Activated CD8-positive, alpha-beta T cell treated with anti-CD3 and anti-CD28 coated beads for 36 hours (primary cell): ENCODE results near the gene PDIA5. TPM values are rescaled to one million over a fixed set of nuclear protein-coding genes. Genes with fewer than 3 reads are reported as not detected.

Experiments
- ATAC-seq: fragments of 200-7000 bp; cut with Tn5 transposase; one replicate; pipeline ENCODE4 v1.10.0; 2021; ENCODE audit warnings: mild to moderate bottlenecking, moderate library complexity
- CTCF ChIA-PET: fragments of 350-600 bp; sonication (Branson Sonifier 250); formaldehyde crosslinking; loops from one replicate; lab custom pipeline; 2021; ENCODE audit warnings: antibody characterized with exemption; lab: Charles Lee
- POLR2A ChIA-PET: fragments of 350-600 bp; sonication (Branson Sonifier 250); formaldehyde crosslinking; loops from one replicate; lab custom pipeline; 2021; ENCODE audit warnings: antibody characterized with exemption; lab: Charles Lee
- DNase-seq: peaks from one replicate; pipeline ENCODE4 v3.0.0-alpha.2; 2020
- H3K27ac Mint-ChIP-seq: one replicate; pipeline ENCODE4 v1.8.0; 2021; ENCODE audit warnings: mild to moderate bottlenecking, mixed read lengths
- H3K27me3 Mint-ChIP-seq: one replicate; pipeline ENCODE4 v1.8.0; 2021; ENCODE audit warnings: mixed read lengths
- H3K36me3 Mint-ChIP-seq: one replicate; pipeline ENCODE4 v1.8.0; 2021; ENCODE audit warnings: low read depth, mixed read lengths
- H3K4me1 Mint-ChIP-seq: one replicate; pipeline ENCODE4 v1.8.0; 2021; ENCODE audit warnings: low read depth, mixed read lengths
- H3K4me3 Mint-ChIP-seq: one replicate; pipeline ENCODE4 v1.8.0; 2021; ENCODE audit warnings: mild to moderate bottlenecking, moderate library complexity, mixed read lengths
- H3K9me3 Mint-ChIP-seq: one replicate; pipeline ENCODE4 v1.8.0; 2021; ENCODE audit warnings: mixed read lengths
- CTCF ChIP-seq: fragments of 200-600 bp; IDR thresholded peaks from one replicate; pipeline ENCODE4 v1.8.0; 2022; ENCODE audit warnings: antibody characterized with exemption, mild to moderate bottlenecking
- intact Hi-C: fragments of 100-400 bp; cut with micrococcal nuclease; formaldehyde crosslinking; loops from one replicate; pipeline ENCODE4 v1.10.0; 2022
- total RNA-seq, 2 experiments: library from RNA; stranded (reverse); gene quantifications; one replicate each; pipeline ENCODE4 v1.2.3, GENCODE V29; 2021

The PDIA5 gene
- total RNA-seq, 2 experiments from 2014 or later: 17.9 to 19.0 TPM

DNA sequence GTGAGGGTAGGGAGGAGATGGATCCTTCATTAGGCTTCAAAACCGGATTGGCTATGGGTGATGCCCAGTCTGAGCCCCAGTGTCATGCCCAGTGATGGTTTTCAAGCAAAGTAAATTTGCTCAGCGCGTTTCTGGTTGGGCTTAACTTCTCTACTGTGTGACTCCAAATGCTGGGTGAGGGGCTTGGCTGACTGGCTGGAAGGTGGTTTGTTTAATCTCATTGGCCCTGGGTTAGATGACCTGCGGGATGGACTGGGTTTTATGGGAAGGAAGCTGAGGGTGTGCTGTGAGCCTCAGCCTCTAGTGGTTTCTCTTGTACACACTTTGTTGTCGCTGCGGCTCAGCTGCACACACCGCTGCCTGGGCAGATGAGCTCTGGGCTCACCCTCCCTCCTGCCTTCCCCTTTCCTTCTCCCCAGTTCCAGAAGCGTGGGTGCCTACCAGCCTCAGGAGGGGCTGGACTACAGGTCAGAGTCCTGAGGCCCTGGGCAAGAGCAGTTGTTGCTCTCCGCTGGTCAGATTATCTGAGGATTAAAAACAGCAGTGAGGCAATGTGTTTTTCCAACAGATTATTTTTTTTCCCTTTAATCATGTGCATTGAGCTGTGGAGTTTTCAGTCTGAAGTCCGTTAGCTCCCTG lies 18.6 kb downstream of the PDIA5 start:
- no peak for DNase-seq

DNA sequence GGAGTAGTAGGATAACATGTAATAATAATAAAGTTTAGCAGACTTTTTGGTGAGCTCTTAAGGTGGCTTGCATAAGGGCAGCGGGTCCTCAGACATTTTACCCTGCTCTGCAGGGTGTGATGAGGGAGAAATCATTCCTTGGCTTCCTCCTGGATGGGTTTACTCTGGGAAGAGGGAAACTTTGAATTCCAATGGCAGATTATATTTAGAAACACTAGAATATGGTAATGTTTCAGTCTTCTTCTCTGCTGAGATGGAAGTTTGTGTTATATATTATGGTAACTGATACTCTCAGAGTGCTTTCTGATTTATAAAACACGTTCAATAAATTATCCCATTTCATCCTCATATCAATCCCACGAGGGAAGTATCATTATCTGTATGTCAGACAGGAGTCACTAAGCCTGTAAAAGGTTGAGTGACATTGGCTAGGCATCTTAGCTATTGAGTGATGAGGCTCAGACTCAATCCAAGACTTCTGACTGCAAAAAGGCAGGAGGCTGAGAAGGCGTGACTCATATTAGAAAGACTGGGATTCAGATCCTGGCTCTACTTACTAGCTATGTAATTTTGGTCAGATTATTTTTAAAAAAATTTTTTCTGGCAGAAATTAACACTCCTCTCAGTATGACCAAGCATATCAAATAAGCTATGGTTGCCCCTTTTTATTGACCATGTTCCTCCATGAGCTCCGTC lies 19.3 kb downstream of the PDIA5 start:
- no peak for ATAC-seq
- Mint-ChIP-seq H3K4me3 (no peak overlapping the region), H3K9me3 (no peaks in the 10 kb centered on the region), H3K4me1 (peaks cover 51% of the 10 kb centered on the region), H3K27ac (no peak overlapping the region), H3K27me3 (no peaks in the 10 kb centered on the region), H3K36me3 (peaks cover 4% of the 10 kb centered on the region)
- DNase-seq: no peak
- ChIA-PET CTCF (interaction anchor here (0.9 kb wide), 1 partner anchor 556 kb away, joined by 3 read pairs; no protein-coding TSS in a partner anchor), POLR2A (no interaction called here)
- no peak for TF ChIP-seq CTCF
- intact Hi-C loops: no loop called here

More for the DNA sequence above, 18.6 kb downstream of the PDIA5 start:
- CTCF ChIA-PET: interaction anchor here (0.9 kb wide), 1 partner anchor 557 kb away, joined by 3 read pairs; no protein-coding TSS in a partner anchor
- no peak overlapping the region for H3K27ac Mint-ChIP-seq
- no peaks in the 10 kb centered on the region for H3K9me3 Mint-ChIP-seq
- H3K4me3 Mint-ChIP-seq: no peak overlapping the region
- no peak for TF ChIP-seq CTCF
- ATAC-seq: no peak
- H3K4me1 Mint-ChIP-seq: peaks cover 45% of the 10 kb centered on the region
- H3K36me3 Mint-ChIP-seq: peaks cover 4% of the 10 kb centered on the region
- no peaks in the 10 kb centered on the region for H3K27me3 Mint-ChIP-seq
- intact Hi-C loops: no loop called here
- POLR2A ChIA-PET: no interaction called here

GRCh38 chr3:123088387-123088786 lies 21.6 kb downstream of the PDIA5 start:
- POLR2A ChIA-PET: no interaction called here
- no peak overlapping the region for H3K4me3 Mint-ChIP-seq
- H3K27ac Mint-ChIP-seq: no peak overlapping the region

DNA sequence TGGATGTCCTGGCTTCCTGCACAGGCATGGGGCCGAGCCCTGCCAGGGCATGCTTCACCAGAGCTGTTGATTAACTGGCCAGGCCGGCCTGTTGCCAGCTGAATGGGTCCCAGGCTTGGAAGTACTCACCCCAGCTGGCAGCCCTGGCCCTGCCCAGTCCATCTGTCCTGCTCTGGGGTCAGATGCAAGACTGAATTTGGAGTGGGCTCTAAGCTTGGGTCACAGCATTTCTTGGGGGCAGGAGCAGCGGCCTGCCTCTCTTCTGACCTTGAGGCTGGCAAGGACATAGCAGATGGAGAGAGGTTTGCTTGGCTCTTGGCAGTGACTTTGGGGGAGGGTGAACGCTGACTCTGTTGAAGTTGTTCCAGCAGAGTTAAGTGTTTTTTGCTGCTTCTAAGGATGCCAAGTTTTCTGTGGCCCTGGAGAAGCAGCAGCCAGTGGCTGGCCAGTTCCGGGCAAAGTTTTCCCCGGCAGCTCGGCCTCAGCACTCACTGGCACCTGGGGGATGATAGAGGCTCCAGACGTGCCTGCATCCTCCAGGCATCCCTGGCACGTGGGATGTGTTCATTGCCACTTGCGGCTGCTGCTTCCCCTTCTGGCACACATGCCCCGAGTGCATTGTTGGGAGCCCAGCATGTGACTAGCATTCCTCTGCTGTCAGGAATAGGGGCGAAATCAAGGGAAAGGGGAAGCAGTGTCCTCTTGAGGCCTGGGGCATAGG lies 22.9 kb downstream of the PDIA5 start:
- intact Hi-C loops: no loop called here
- ATAC-seq (no peak), DNase-seq (no peak)
- Mint-ChIP-seq H3K27ac (no peak overlapping the region), H3K27me3 (no peaks in the 10 kb centered on the region), H3K36me3 (peaks cover 30% of the 10 kb centered on the region), H3K4me3 (no peak overlapping the region), H3K9me3 (no peaks in the 10 kb centered on the region), H3K4me1 (peaks cover 30% of the 10 kb centered on the region)
- ChIA-PET POLR2A (no interaction called here), CTCF (interaction anchor here (0.9 kb wide), 1 partner anchor 358 kb away, joined by 3 read pairs; no protein-coding TSS in a partner anchor)
- TF ChIP-seq CTCF: no peak

More at GRCh38 chr3:123088387-123088786, 21.6 kb downstream of the PDIA5 start:
- H3K4me1 Mint-ChIP-seq: peaks cover 43% of the 10 kb centered on the region
- no peaks in the 10 kb centered on the region for H3K27me3 Mint-ChIP-seq
- CTCF ChIA-PET: no interaction called here
- H3K9me3 Mint-ChIP-seq: no peaks in the 10 kb centered on the region
- no peak for DNase-seq
- ATAC-seq: no peak
- no peak for TF ChIP-seq CTCF
- peaks cover 23% of the 10 kb centered on the region for H3K36me3 Mint-ChIP-seq
- intact Hi-C loops: no loop called here
